ENCODE results near the gene IQCC.

DNA sequence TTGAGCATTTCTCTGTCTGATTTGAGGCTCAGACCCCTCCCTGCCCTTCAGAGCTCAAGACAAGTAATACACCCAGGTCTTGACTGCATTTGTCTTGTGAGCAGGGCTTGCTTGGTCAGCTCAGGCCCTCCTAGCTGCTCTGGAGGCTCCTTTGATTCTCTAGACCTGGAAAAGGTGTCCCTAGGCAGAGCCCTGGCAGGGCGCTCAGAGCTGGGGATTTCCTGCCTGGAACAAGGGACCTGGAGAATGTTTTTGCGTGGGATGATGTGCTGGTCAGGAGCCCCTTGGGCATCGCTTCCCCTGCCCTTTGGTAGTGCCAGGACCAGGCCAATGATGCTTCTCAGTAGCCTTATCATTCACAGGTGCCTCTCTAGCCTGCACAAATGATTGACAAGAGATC lies 9.9 kb upstream of the IQCC start:
- TF ChIP-seq POLR2A (IDR thresholded peaks at IDR 0.05; ENCODE audit: low read length), result no peak
- no peak for TF ChIP-seq GATA1 (IDR thresholded peaks at IDR 0.05; ENCODE audit: low read depth, low read length)

All from erythroblast (primary cell).